ENCODE measurements around the gene ADGB. TPM values are rescaled to one million over a fixed set of nuclear protein-coding genes. Genes with fewer than 3 reads are reported as not detected.

The ADGB gene
- total RNA-seq, 5 donors from 2014 or later (not counting 1 experiment from before 2014, with no cell fraction given) = not detected

GRCh38 chr6:146602526-146602925, 3.8 kb downstream of the ADGB start:
- peaks cover 0 to 4% of the 10 kb centered on the region in 2 experiments for H3K4me1 ChIP-seq (ENCODE audit: control insufficient read depth in 1 of 2, extremely low read depth in 1 of 2, insufficient read depth in 2 of 2, low read length in 2 of 2)
- peaks cover 0 to 8% (median 5%) of the 10 kb centered on the region in 3 donors for H3K4me1 Mint-ChIP-seq
- ATAC-seq (replicated peaks in 1 of 4) (no peak), DNase-seq (no peak)
- no peaks in the 10 kb centered on the region for H3K36me3 Mint-ChIP-seq
- H3K27ac Mint-ChIP-seq = no peak overlapping the region
- H3K36me3 ChIP-seq (ENCODE audit: control insufficient read depth in 2 of 2, extremely low read depth in 1 of 2, insufficient read depth in 1 of 2, low read length in 1 of 2) = no peaks in the 10 kb centered on the region
- no CpG with 5 or more reads among the region's 6 CpGs for WGBS (ENCODE audit: insufficient coverage)
- peaks cover 0 to 5% of the 10 kb centered on the region in 2 experiments for H3K27me3 ChIP-seq (replicated peaks in 1 of 2; ENCODE audit: control insufficient read depth in 2 of 2, extremely low read depth in 1 of 2, insufficient read depth in 2 of 2, low read length in 1 of 2)
- no peak overlapping the region for H3K4me3 Mint-ChIP-seq
- no peaks in the 10 kb centered on the region for H3K9me3 ChIP-seq
- peaks cover 9 to 17% of the 10 kb centered on the region in 2 donors for H3K27me3 Mint-ChIP-seq
- ChIA-PET POLR2A (no interaction called here), CTCF (no interaction called here)
- H3K4me3 ChIP-seq (ENCODE audit: control insufficient read depth in 1 of 2, extremely low read depth in 1 of 2, low read length in 1 of 2) = no peak overlapping the region
- no peak overlapping the region for H3K27ac ChIP-seq (ENCODE audit: low read length)
- H3K9me3 Mint-ChIP-seq = no peaks in the 10 kb centered on the region

- Mint-ChIP-seq H3K9me3 (no peaks in the 10 kb centered on the region), H3K4me3 (no peak overlapping the region), H3K27ac (no peak overlapping the region), H3K27me3 (peaks cover 0 to 7% of the 10 kb centered on the region in 2 donors), H3K4me1 (no peaks in the 10 kb centered on the region), H3K36me3 (no peaks in the 10 kb centered on the region)
- Histone ChIP-seq H3K27ac (ENCODE audit: low read length) (no peak overlapping the region), H3K4me1 (ENCODE audit: control insufficient read depth in 1 of 2, extremely low read depth in 1 of 2, insufficient read depth in 2 of 2, low read length in 2 of 2) (no peaks in the 10 kb centered on the region), H3K27me3 (replicated peaks in 1 of 2; ENCODE audit: control insufficient read depth in 2 of 2, extremely low read depth in 1 of 2, insufficient read depth in 2 of 2, low read length in 1 of 2) (no peaks in the 10 kb centered on the region), H3K4me3 (ENCODE audit: control insufficient read depth in 1 of 2, extremely low read depth in 1 of 2, low read length in 1 of 2) (no peak overlapping the region), H3K36me3 (ENCODE audit: control insufficient read depth in 2 of 2, extremely low read depth in 1 of 2, insufficient read depth in 1 of 2, low read length in 1 of 2) (no peaks in the 10 kb centered on the region), H3K9me3 (no peaks in the 10 kb centered on the region)
- ATAC-seq (replicated peaks in 1 of 4) (no peak), DNase-seq (no peak)
- POLR2A ChIA-PET = no interaction called here
- CTCF ChIA-PET = no interaction called here
- no CpG with 5 or more reads among the region's 3 CpGs for WGBS (ENCODE audit: insufficient coverage)
Measured at GRCh38 chr6:146613947-146614346, 15.2 kb downstream of the ADGB start.

- peaks cover 0 to 14% (median 4%) of the 10 kb centered on the region in 3 donors for H3K9me3 Mint-ChIP-seq
- DNase-seq (no peak), ATAC-seq (replicated peaks in 1 of 4) (no peak)
- no peaks in the 10 kb centered on the region for H3K4me1 ChIP-seq (ENCODE audit: control insufficient read depth in 1 of 2, extremely low read depth in 1 of 2, insufficient read depth in 2 of 2, low read length in 2 of 2)
- H3K36me3 Mint-ChIP-seq = no peaks in the 10 kb centered on the region
- H3K4me3 ChIP-seq (ENCODE audit: control insufficient read depth in 1 of 2, extremely low read depth in 1 of 2, low read length in 1 of 2) = no peak overlapping the region
- WGBS (ENCODE audit: insufficient coverage) = no CpG with 5 or more reads among the region's 2 CpGs
- POLR2A ChIA-PET = no interaction called here
- CTCF ChIA-PET = no interaction called here
- no peaks in the 10 kb centered on the region for H3K27me3 ChIP-seq (replicated peaks in 1 of 2; ENCODE audit: control insufficient read depth in 2 of 2, extremely low read depth in 1 of 2, insufficient read depth in 2 of 2, low read length in 1 of 2)
- no peaks in the 10 kb centered on the region for H3K9me3 ChIP-seq
- H3K27me3 Mint-ChIP-seq = no peaks in the 10 kb centered on the region
- H3K4me1 Mint-ChIP-seq = no peaks in the 10 kb centered on the region
- no peak overlapping the region for H3K27ac ChIP-seq (ENCODE audit: low read length)
- no peak overlapping the region for H3K4me3 Mint-ChIP-seq
- H3K27ac Mint-ChIP-seq = no peak overlapping the region
- H3K36me3 ChIP-seq (ENCODE audit: control insufficient read depth in 2 of 2, extremely low read depth in 1 of 2, insufficient read depth in 1 of 2, low read length in 1 of 2) = no peaks in the 10 kb centered on the region
Measured at GRCh38 chr6:146620655-146621054, 21.9 kb downstream of the ADGB start.

- DNase-seq (no peak), ATAC-seq (replicated peaks in 1 of 4) (no peak)
- ChIA-PET POLR2A (no interaction called here), CTCF (no interaction called here)
- no peak overlapping the region for H3K27ac ChIP-seq (ENCODE audit: low read length)
- no peak overlapping the region for H3K27ac Mint-ChIP-seq
- H3K4me1 Mint-ChIP-seq = no peaks in the 10 kb centered on the region
- H3K36me3 ChIP-seq (ENCODE audit: control insufficient read depth in 2 of 2, extremely low read depth in 1 of 2, insufficient read depth in 1 of 2, low read length in 1 of 2) = no peaks in the 10 kb centered on the region
- H3K27me3 Mint-ChIP-seq = peaks cover 6% of the 10 kb centered on the region in 2 donors
- H3K9me3 ChIP-seq = no peaks in the 10 kb centered on the region
- H3K9me3 Mint-ChIP-seq = peaks cover 0 to 4% (median 0%) of the 10 kb centered on the region in 3 donors
- no peaks in the 10 kb centered on the region for H3K27me3 ChIP-seq (replicated peaks in 1 of 2; ENCODE audit: control insufficient read depth in 2 of 2, extremely low read depth in 1 of 2, insufficient read depth in 2 of 2, low read length in 1 of 2)
- peaks cover 0 to 3% of the 10 kb centered on the region in 2 experiments for H3K4me1 ChIP-seq (ENCODE audit: control insufficient read depth in 1 of 2, extremely low read depth in 1 of 2, insufficient read depth in 2 of 2, low read length in 2 of 2)
- no peaks in the 10 kb centered on the region for H3K36me3 Mint-ChIP-seq
- no peak overlapping the region for H3K4me3 Mint-ChIP-seq
- no peak overlapping the region for H3K4me3 ChIP-seq (ENCODE audit: control insufficient read depth in 1 of 2, extremely low read depth in 1 of 2, low read length in 1 of 2)
- WGBS (ENCODE audit: insufficient coverage) = 70% methylated on average over 2 of the region's 2 CpGs
Measured at GRCh38 chr6:146628350-146628749, 29.6 kb downstream of the ADGB start.

- H3K27me3 Mint-ChIP-seq = peaks cover 6% of the 10 kb centered on the region in 2 donors
- no peak overlapping the region for H3K4me3 Mint-ChIP-seq
- Histone ChIP-seq H3K4me3 (ENCODE audit: control insufficient read depth in 1 of 2, extremely low read depth in 1 of 2, low read length in 1 of 2) (no peak overlapping the region), H3K27me3 (replicated peaks in 1 of 2; ENCODE audit: control insufficient read depth in 2 of 2, extremely low read depth in 1 of 2, insufficient read depth in 2 of 2, low read length in 1 of 2) (no peaks in the 10 kb centered on the region), H3K4me1 (ENCODE audit: control insufficient read depth in 1 of 2, extremely low read depth in 1 of 2, insufficient read depth in 2 of 2, low read length in 2 of 2) (no peaks in the 10 kb centered on the region), H3K36me3 (ENCODE audit: control insufficient read depth in 2 of 2, extremely low read depth in 1 of 2, insufficient read depth in 1 of 2, low read length in 1 of 2) (no peaks in the 10 kb centered on the region), H3K9me3 (no peaks in the 10 kb centered on the region), H3K27ac (ENCODE audit: low read length) (no peak overlapping the region)
- H3K9me3 Mint-ChIP-seq = peaks cover 0 to 3% (median 0%) of the 10 kb centered on the region in 3 donors
- no peaks in the 10 kb centered on the region for H3K36me3 Mint-ChIP-seq
- POLR2A ChIA-PET = no interaction called here
- no peak overlapping the region for H3K27ac Mint-ChIP-seq
- no CpG with 5 or more reads among the region's 2 CpGs for WGBS (ENCODE audit: insufficient coverage)
- no peaks in the 10 kb centered on the region for H3K4me1 Mint-ChIP-seq
- CTCF ChIA-PET = no interaction called here
- ATAC-seq (replicated peaks in 1 of 4) (no peak), DNase-seq (no peak)
Measured at GRCh38 chr6:146634022-146634421, 35.2 kb downstream of the ADGB start.

- H3K4me1 Mint-ChIP-seq = no peaks in the 10 kb centered on the region
- Histone ChIP-seq H3K27ac (ENCODE audit: low read length) (no peak overlapping the region), H3K36me3 (ENCODE audit: control insufficient read depth in 2 of 2, extremely low read depth in 1 of 2, insufficient read depth in 1 of 2, low read length in 1 of 2) (no peaks in the 10 kb centered on the region), H3K4me3 (ENCODE audit: control insufficient read depth in 1 of 2, extremely low read depth in 1 of 2, low read length in 1 of 2) (no peak overlapping the region), H3K9me3 (no peaks in the 10 kb centered on the region), H3K4me1 (ENCODE audit: control insufficient read depth in 1 of 2, extremely low read depth in 1 of 2, insufficient read depth in 2 of 2, low read length in 2 of 2) (no peaks in the 10 kb centered on the region), H3K27me3 (replicated peaks in 1 of 2; ENCODE audit: control insufficient read depth in 2 of 2, extremely low read depth in 1 of 2, insufficient read depth in 2 of 2, low read length in 1 of 2) (no peaks in the 10 kb centered on the region)
- CTCF ChIA-PET = interaction anchor here in 1 of 2 donors (0.6 kb wide), 1 partner anchor 9 kb away, joined by 4 read pairs; no protein-coding TSS in a partner anchor
- no peak for ATAC-seq (replicated peaks in 1 of 4)
- no peak for DNase-seq
- H3K4me3 Mint-ChIP-seq = no peak overlapping the region
- H3K27me3 Mint-ChIP-seq = peaks cover 6% of the 10 kb centered on the region in 2 donors
- H3K36me3 Mint-ChIP-seq = no peaks in the 10 kb centered on the region
- H3K27ac Mint-ChIP-seq = no peak overlapping the region
- POLR2A ChIA-PET = no interaction called here
- H3K9me3 Mint-ChIP-seq = peaks cover 0 to 3% (median 0%) of the 10 kb centered on the region in 3 donors
Measured at GRCh38 chr6:146635165-146635564, 36.4 kb downstream of the ADGB start.

- no peak overlapping the region for H3K4me3 ChIP-seq (ENCODE audit: control insufficient read depth in 1 of 2, extremely low read depth in 1 of 2, low read length in 1 of 2)
- ChIA-PET POLR2A (no interaction called here), CTCF (no interaction called here)
- H3K9me3 ChIP-seq = no peaks in the 10 kb centered on the region
- no peak overlapping the region for H3K27ac Mint-ChIP-seq
- H3K27me3 ChIP-seq (replicated peaks in 1 of 2; ENCODE audit: control insufficient read depth in 2 of 2, extremely low read depth in 1 of 2, insufficient read depth in 2 of 2, low read length in 1 of 2) = no peaks in the 10 kb centered on the region
- DNase-seq (no peak), ATAC-seq (replicated peaks in 1 of 4) (no peak)
- no peaks in the 10 kb centered on the region for H3K36me3 Mint-ChIP-seq
- H3K27ac ChIP-seq (ENCODE audit: low read length) = no peak overlapping the region
- H3K36me3 ChIP-seq (ENCODE audit: control insufficient read depth in 2 of 2, extremely low read depth in 1 of 2, insufficient read depth in 1 of 2, low read length in 1 of 2) = no peaks in the 10 kb centered on the region
- H3K9me3 Mint-ChIP-seq = peaks cover 0 to 3% (median 0%) of the 10 kb centered on the region in 3 donors
- H3K4me3 Mint-ChIP-seq = no peak overlapping the region
- H3K4me1 ChIP-seq (ENCODE audit: control insufficient read depth in 1 of 2, extremely low read depth in 1 of 2, insufficient read depth in 2 of 2, low read length in 2 of 2) = no peaks in the 10 kb centered on the region
- peaks cover 3 to 6% of the 10 kb centered on the region in 2 donors for H3K27me3 Mint-ChIP-seq
- WGBS (ENCODE audit: insufficient coverage) = no CpG with 5 or more reads among the region's 2 CpGs
- H3K4me1 Mint-ChIP-seq = no peaks in the 10 kb centered on the region
Measured at GRCh38 chr6:146636481-146636880, 37.7 kb downstream of the ADGB start.
